ENCODE measurements around the gene ADAM15.

Gene ADAM15

GRCh38 chr1:155076371-155076770 is 25.3 kb downstream of the ADAM15 start:
- no peak for DNase-seq

- DNase-seq, result no peak
Observed at GRCh38 chr1:155077346-155077745, 26.2 kb downstream of the ADAM15 start.

GRCh38 chr1:155077758-155078445 is 26.8 kb downstream of the ADAM15 start:
- no peak for DNase-seq

- peak; percentile 54 for DNase-seq
Observed at GRCh38 chr1:155078469-155079209, 27.5 kb downstream of the ADAM15 start, which contains the start of gene EFNA3. EFNA3 (plus strand) TSS chr1:155078837; CDS start chr1:155078942, 105 bp downstream.

- DNase-seq, result no peak
Observed at GRCh38 chr1:155079210-155079486, 28.0 kb downstream of the ADAM15 start.

GRCh38 chr1:155079487-155080311 is 28.6 kb downstream of the ADAM15 start:
- no peak for DNase-seq

- DNase-seq, result no peak
Observed at GRCh38 chr1:155080312-155081228, 29.5 kb downstream of the ADAM15 start.

- no peak for DNase-seq
Observed at GRCh38 chr1:155081472-155082300, 30.6 kb downstream of the ADAM15 start.

- DNase-seq, result no peak
Observed at GRCh38 chr1:155082301-155083051, 31.4 kb downstream of the ADAM15 start.

- no peak for DNase-seq
Observed at GRCh38 chr1:155083052-155083541, 32.0 kb downstream of the ADAM15 start.

- DNase-seq, result no peak
Observed at GRCh38 chr1:155083865-155084721, 33.0 kb downstream of the ADAM15 start.

GRCh38 chr1:155084722-155085503 is 33.8 kb downstream of the ADAM15 start:
- DNase-seq, result peak; percentile 88

GRCh38 chr1:155085504-155086127 is 34.5 kb downstream of the ADAM15 start:
- peak; percentile 62 for DNase-seq

GRCh38 chr1:155086128-155086741 is 35.1 kb downstream of the ADAM15 start:
- DNase-seq, result peak; percentile 69

GRCh38 chr1:155086856-155087535 is 35.9 kb downstream of the ADAM15 start:
- no peak for DNase-seq

GRCh38 chr1:155091071-155092051 is 40.2 kb downstream of the ADAM15 start:
- DNase-seq, result peak; percentile 61

Measured in activated effector memory CD4-positive, alpha-beta T cell treated with Interleukin-2 at 50 U/mL for 16 hours (primary cell).